Chondrocyte (in vitro differentiated cells): ENCODE data around the gene MPPED2. TPM values are rescaled to one million over a fixed set of nuclear protein-coding genes. Genes with fewer than 3 reads are reported as not detected.
"Not testable (repeated sequence)": the region's sequence is repeated elsewhere in the genome, so short reads cannot be mapped to it uniquely, and the experiment has no call there.

Experiments used
- DNase-seq: peaks from one replicate; pipeline ENCODE4 v3.0.0; 2021; ENCODE audit warnings: mixed read lengths, low spot score
- H3K27ac Mint-ChIP-seq: one replicate; pipeline ENCODE4 v1.8.0; 2021; ENCODE audit warnings: mild to moderate bottlenecking, moderate library complexity, mixed read lengths; ENCODE audit not compliant: unreplicated experiment
- H3K27me3 Mint-ChIP-seq: 2 replicates; pipeline ENCODE4 v1.8.0; 2021; ENCODE audit warnings: low read depth, mixed read lengths
- H3K36me3 Mint-ChIP-seq: 2 replicates; pipeline ENCODE4 v1.8.0; 2021; ENCODE audit warnings: low read depth, mixed read lengths
- H3K4me1 Mint-ChIP-seq: 2 replicates; pipeline ENCODE4 v1.8.0; 2021; ENCODE audit warnings: low read depth, mild to moderate bottlenecking, mixed read lengths
- H3K4me3 Mint-ChIP-seq: one replicate; pipeline ENCODE4 v1.8.0; 2021; ENCODE audit warnings: mild to moderate bottlenecking, moderate library complexity, mixed read lengths; ENCODE audit not compliant: unreplicated experiment
- H3K9me3 Mint-ChIP-seq: 2 replicates; pipeline ENCODE4 v1.8.0; 2021; ENCODE audit warnings: low read depth, mixed read lengths
- total RNA-seq: library from RNA; stranded (reverse); gene quantifications from 3 replicates; pipeline ENCODE4 v1.2.1, GENCODE V29; 2021
- TF ChIP-seq, protein P1 (sequence below): fragments of 200-600 bp; sonication (generic); IDR thresholded peaks from 2 replicates; pipeline ENCODE4 v1.5.0; 2021; ENCODE audit warnings: antibody characterized with exemption, mild to moderate bottlenecking, moderate library complexity

MPPED2 gene
- total RNA-seq, 1 donor from 2014 or later: not detected

DNA sequence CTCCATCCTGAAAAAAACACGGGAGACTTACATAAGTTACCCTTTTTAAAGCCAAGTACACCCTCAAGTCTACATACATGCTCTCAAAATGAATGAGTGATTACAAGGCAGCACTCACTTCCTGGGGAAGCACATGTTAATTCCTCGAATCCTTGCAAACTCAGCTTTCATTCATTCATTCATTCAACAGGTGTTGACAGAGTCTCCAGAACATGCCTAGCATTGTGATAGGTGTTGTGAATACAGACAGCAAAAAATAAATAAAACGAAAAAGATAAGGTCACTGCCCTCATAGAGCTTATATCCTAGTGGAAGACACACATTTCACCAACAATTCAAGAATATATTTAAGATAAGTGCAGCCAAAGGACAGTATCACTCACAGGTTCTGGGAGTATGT lies 19.7 kb downstream of the MPPED2 start:
- TF ChIP-seq, protein P1, sequence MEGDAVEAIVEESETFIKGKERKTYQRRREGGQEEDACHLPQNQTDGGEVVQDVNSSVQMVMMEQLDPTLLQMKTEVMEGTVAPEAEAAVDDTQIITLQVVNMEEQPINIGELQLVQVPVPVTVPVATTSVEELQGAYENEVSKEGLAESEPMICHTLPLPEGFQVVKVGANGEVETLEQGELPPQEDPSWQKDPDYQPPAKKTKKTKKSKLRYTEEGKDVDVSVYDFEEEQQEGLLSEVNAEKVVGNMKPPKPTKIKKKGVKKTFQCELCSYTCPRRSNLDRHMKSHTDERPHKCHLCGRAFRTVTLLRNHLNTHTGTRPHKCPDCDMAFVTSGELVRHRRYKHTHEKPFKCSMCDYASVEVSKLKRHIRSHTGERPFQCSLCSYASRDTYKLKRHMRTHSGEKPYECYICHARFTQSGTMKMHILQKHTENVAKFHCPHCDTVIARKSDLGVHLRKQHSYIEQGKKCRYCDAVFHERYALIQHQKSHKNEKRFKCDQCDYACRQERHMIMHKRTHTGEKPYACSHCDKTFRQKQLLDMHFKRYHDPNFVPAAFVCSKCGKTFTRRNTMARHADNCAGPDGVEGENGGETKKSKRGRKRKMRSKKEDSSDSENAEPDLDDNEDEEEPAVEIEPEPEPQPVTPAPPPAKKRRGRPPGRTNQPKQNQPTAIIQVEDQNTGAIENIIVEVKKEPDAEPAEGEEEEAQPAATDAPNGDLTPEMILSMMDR: no peak
- no peak overlapping the region for H3K4me3 Mint-ChIP-seq
- H3K4me1 Mint-ChIP-seq: no peaks in the 10 kb centered on the region
- peaks cover 35% of the 10 kb centered on the region for H3K27me3 Mint-ChIP-seq
- H3K27ac Mint-ChIP-seq: no peak overlapping the region
- H3K9me3 Mint-ChIP-seq: no peaks in the 10 kb centered on the region
- H3K36me3 Mint-ChIP-seq: peaks cover 2% of the 10 kb centered on the region
- no peak for DNase-seq

DNA sequence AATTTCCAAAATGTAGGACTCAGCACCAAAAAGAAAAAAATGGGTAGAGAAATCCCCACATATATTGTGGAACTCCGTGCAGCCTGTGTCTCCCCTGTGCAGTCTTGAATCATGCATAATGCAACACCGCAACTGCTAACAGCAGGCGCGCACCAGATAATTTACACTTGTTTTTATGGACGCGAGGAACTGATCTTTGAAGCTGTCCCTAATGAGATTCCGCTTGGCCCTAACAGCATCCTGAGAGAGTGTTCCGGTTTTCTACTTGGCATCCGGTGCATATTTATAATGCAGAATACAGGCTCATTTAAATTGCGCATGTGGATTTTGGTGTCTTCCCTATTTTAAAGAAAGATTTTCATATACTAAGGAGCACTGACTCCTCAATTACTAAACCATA lies 21.1 kb downstream of the MPPED2 start:
- H3K9me3 Mint-ChIP-seq: no peaks in the 10 kb centered on the region
- H3K27me3 Mint-ChIP-seq: peaks cover 33% of the 10 kb centered on the region
- no peak overlapping the region for H3K27ac Mint-ChIP-seq
- DNase-seq: no peak
- no peak overlapping the region for H3K4me3 Mint-ChIP-seq
- H3K4me1 Mint-ChIP-seq: no peaks in the 10 kb centered on the region
- peaks cover 2% of the 10 kb centered on the region for H3K36me3 Mint-ChIP-seq
- TF ChIP-seq, protein P1: no peak

DNA sequence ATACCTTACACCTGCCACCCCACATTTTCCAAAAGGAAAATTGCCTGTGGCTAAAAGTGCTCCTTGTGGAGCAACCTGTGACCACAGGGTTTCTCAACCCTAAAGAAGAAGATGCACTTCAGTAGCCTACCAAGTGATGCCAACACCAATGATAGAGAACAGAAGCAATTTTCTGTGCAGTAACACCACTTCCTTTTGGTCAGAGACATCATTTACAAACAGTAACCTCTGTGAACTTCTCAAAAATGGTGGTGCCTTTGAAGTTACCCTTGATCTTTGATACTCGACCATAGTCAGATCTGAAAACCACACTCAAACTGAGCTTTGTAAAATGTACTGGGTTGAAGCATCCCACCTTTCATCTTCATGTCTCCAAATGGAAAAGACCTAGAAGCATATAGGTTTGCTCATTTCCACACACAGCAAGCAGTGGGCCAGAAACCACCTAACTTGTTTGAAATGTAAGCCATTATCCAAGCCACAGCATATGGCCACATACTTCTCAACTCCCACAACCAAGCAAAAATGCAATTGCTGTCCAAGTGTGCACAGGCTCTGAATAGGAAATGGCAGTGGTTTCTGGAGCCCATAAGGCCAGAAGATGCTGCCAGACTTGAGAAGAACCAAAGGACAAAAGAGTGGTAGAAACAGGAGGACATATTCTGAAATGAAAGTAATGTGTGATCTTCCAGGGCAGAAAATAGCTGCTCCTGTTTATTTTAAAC lies 24.3 kb downstream of the MPPED2 start:
- Mint-ChIP-seq H3K4me3 (no peak overlapping the region), H3K36me3 (no peaks in the 10 kb centered on the region), H3K27me3 (peaks cover 14% of the 10 kb centered on the region), H3K27ac (no peak overlapping the region), H3K9me3 (no peaks in the 10 kb centered on the region), H3K4me1 (no peaks in the 10 kb centered on the region)
- no peak for DNase-seq
- TF ChIP-seq, protein P1: no peak

DNA sequence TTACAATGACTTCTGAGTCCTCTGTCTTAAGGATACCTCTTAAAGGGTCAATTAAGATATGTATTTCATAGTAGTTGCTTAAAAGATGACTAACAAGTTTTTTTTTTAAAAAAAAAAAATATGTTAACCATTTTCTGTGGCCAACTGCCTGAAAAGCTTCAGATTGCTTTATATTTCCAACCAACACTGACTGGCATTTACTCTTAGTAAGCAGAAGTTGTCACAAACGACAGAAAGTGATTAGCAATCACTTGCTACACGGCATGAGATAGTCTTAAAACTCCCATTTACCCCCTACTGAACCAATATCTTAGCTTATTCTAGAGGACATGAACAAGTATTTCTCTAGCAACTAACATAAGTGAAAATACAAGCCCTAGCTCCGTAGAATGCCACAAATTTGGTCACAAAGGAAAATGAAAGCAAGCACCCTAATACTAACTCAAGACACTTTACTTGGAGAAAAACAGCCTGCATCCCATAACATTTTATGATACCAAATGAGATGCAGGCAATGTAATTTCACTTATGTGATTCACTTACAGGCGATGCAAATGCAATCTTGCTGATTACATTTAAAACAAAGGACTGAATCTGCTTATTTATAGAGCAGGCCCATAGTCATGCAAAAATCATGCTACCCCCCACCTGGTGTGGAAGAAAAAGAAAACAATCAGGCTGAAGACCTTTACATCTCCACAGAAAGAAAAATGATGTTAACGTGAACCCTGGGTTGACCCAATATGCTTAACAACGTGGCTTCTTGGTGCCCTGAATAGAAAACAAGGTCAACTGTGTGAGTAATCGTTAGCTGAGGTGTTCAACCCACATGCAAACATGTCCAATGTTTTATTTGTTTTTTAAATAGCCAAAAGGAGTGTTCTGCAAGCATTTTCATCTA lies 25.7 kb downstream of the MPPED2 start:
- H3K4me1 Mint-ChIP-seq: no peaks in the 10 kb centered on the region

DNA sequence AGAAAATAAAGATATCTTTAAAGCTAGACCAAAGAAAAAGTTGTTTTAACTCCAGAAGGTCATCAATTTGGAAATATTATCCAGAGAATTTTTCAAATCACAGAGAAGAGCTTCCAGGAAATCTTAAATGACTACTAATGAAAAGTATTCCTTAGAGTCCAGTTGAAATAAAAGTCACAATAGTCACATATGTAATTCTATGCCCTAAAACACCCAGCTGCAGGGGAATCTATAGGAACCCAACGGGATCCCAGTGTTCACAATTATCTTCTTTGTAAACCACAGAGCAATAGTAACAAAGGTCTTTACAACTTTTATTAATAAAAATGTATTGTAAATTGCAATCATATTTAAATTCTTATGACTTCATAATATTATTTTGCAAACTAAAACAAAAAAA lies 27.1 kb downstream of the MPPED2 start:
- H3K9me3 Mint-ChIP-seq: no peaks in the 10 kb centered on the region
- no peak for DNase-seq
- H3K4me1 Mint-ChIP-seq: no peaks in the 10 kb centered on the region
- no peaks in the 10 kb centered on the region for H3K36me3 Mint-ChIP-seq
- H3K27me3 Mint-ChIP-seq: no peaks in the 10 kb centered on the region
- no peak overlapping the region for H3K27ac Mint-ChIP-seq
- H3K4me3 Mint-ChIP-seq: no peak overlapping the region
- TF ChIP-seq, protein P1: no peak

More for the DNA sequence above, 25.7 kb downstream of the MPPED2 start:
- Mint-ChIP-seq H3K4me3 (no peak overlapping the region), H3K36me3 (no peaks in the 10 kb centered on the region), H3K27me3 (peaks cover 12% of the 10 kb centered on the region), H3K9me3 (no peaks in the 10 kb centered on the region), H3K27ac (no peak overlapping the region)
- TF ChIP-seq, protein P1: no peak
- no peak for DNase-seq

DNA sequence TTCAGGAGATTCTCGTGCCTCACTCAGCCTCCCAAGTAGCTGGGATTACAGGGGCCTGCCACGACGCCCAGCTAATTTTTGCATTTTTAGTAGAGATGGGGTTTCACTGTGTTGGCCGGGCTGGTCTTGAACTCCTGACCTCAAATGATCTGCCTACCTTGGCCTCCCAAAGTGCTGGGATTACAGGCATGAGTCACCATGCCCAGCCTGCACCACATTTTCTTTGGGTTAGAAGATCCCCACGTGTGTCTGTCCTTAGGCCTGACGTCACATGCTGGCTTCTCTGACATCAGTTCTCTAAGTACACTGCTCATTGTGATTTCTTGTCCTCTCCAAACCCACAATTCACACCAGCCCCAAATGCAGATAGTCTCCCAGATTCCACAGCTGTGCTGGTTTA lies 31.6 kb downstream of the MPPED2 start:
- DNase-seq, H3K4me1 Mint-ChIP-seq, H3K9me3 Mint-ChIP-seq, H3K27ac Mint-ChIP-seq, H3K4me3 Mint-ChIP-seq, H3K27me3 Mint-ChIP-seq, H3K36me3 Mint-ChIP-seq: not testable (repeated sequence)
